KMS-11 (cell line): ENCODE results near the gene WDPCP.
"Not testable (repeated sequence)": the region's sequence is repeated elsewhere in the genome, so short reads cannot be mapped to it uniquely, and the experiment has no call there.

Experiments used
- H2AFZ ChIP-seq: fragments of 200-600 bp; sonication (generic); 2 replicates; pipeline ENCODE4 v1.6.1; 2016; ENCODE audit warnings: antibody characterized with exemption, mixed run types, low read depth
- H3K27ac ChIP-seq: fragments of 200-600 bp; sonication (generic); 2 replicates; pipeline ENCODE4 v1.6.1; 2016; ENCODE audit warnings: mild to moderate bottlenecking, mixed run types
- H3K27me3 ChIP-seq: fragments of 200-600 bp; sonication (generic); 2 replicates; pipeline ENCODE4 v1.6.1; 2017; ENCODE audit warnings: mild to moderate bottlenecking, low read depth, mixed run types, moderate library complexity; ENCODE audit not compliant: insufficient read depth
- H3K36me3 ChIP-seq: fragments of 200-600 bp; sonication (generic); 2 replicates; pipeline ENCODE4 v1.6.1; 2017; ENCODE audit warnings: mild to moderate bottlenecking, mixed run types; ENCODE audit not compliant: insufficient read depth
- H3K4me1 ChIP-seq: fragments of 200-600 bp; sonication (generic); 2 replicates; pipeline ENCODE4 v1.6.1; 2016; ENCODE audit warnings: mild to moderate bottlenecking, low read depth, mixed run types; ENCODE audit not compliant: poor library complexity, severe bottlenecking
- H3K4me2 ChIP-seq: fragments of 200-600 bp; sonication (generic); 2 replicates; pipeline ENCODE4 v1.7.0; 2016; ENCODE audit warnings: mild to moderate bottlenecking, mixed run types
- H3K4me3 ChIP-seq: fragments of 200-600 bp; sonication (generic); IDR thresholded peaks from 2 replicates; pipeline ENCODE4 v1.6.1; 2017; ENCODE audit warnings: low read depth, low read length, mixed read lengths; ENCODE audit not compliant: insufficient read depth
- H3K79me2 ChIP-seq: fragments of 200-600 bp; sonication (generic); 2 replicates; pipeline ENCODE4 v1.6.1; 2016; ENCODE audit warnings: low read depth, mixed run types; ENCODE audit not compliant: insufficient read depth
- H3K9ac ChIP-seq: fragments of 200-600 bp; sonication (generic); 2 replicates; pipeline ENCODE4 v1.6.1; 2016; ENCODE audit warnings: mild to moderate bottlenecking, mixed run types
- H4K20me1 ChIP-seq: fragments of 200-600 bp; sonication (generic); 2 replicates; pipeline ENCODE4 v1.6.1; 2016; ENCODE audit warnings: mild to moderate bottlenecking, mixed run types; ENCODE audit not compliant: insufficient read depth
- TF ChIP-seq, protein P1 (sequence below): fragments of 200-600 bp; sonication (generic); conservative IDR thresholded peaks from 2 replicates; pipeline ENCODE4 v1.6.1; 2017; ENCODE audit warnings: low read depth, mild to moderate bottlenecking, antibody characterized with exemption, low read length, moderate library complexity, mixed read lengths

WDPCP gene

DNA sequence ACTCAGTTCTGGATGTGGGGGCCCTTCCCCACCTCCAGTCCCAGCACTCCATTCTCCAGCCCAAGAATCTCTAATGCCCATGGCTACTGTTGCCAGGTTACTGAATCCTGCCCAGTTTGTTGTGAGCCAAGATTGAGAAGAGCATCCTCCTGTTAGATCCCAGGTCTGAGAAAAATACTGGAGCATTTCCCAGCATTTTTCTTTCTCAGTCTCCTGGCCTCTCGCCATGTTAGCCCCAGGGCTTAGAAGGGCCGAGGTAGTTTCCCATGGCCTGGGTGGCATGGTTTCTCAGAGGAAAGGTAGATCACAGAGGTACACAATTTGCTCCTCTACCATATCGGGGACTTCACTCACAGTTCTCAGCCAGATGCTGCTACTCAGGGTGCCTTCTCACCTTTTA, 401.9 kb downstream of the WDPCP start:
- Histone ChIP-seq H3K36me3 (no peaks in the 10 kb centered on the region), H3K27ac (no peak overlapping the region), H3K9ac (no peak overlapping the region), H2AFZ (no peak overlapping the region), H3K27me3 (no peaks in the 10 kb centered on the region), H3K4me2 (no peak overlapping the region), H3K4me1 (no peaks in the 10 kb centered on the region), H4K20me1 (no peaks in the 10 kb centered on the region), H3K4me3 (no peak overlapping the region), H3K79me2 (no peaks in the 10 kb centered on the region)
- TF ChIP-seq, protein P1, sequence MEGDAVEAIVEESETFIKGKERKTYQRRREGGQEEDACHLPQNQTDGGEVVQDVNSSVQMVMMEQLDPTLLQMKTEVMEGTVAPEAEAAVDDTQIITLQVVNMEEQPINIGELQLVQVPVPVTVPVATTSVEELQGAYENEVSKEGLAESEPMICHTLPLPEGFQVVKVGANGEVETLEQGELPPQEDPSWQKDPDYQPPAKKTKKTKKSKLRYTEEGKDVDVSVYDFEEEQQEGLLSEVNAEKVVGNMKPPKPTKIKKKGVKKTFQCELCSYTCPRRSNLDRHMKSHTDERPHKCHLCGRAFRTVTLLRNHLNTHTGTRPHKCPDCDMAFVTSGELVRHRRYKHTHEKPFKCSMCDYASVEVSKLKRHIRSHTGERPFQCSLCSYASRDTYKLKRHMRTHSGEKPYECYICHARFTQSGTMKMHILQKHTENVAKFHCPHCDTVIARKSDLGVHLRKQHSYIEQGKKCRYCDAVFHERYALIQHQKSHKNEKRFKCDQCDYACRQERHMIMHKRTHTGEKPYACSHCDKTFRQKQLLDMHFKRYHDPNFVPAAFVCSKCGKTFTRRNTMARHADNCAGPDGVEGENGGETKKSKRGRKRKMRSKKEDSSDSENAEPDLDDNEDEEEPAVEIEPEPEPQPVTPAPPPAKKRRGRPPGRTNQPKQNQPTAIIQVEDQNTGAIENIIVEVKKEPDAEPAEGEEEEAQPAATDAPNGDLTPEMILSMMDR = no peak

DNA sequence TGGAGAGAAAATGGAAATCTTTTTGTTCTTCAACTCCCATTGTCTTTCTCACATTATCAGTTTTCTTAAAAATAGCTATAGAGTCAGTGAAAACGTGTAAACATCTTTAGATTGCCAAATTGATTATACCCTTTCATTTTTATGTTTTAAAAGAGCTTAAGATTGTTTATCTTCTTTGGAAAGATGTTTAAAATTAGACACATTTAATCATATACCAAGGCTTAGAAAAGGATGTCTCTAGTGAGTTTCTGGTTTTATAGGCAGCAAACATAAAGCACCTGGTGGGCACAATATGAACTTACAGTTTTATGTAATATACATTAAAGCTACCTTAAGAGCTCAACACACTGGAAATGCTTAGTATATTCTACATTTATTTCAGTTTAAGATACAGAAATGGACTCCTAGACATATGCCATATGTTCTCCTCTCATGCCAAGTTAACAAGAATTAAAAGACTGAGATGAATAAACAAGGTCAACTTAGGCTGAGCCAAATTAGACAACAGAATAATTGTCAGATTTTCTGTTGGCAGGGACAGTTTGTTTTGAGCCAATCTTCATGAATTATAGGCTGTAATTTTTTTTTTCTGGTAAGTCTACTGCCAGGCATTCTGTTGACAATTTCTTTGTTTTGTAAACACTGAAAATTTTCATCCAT, 425.0 kb downstream of the WDPCP start:
- TF ChIP-seq, protein P1 = no peak
- no peak overlapping the region for H3K27ac ChIP-seq
- no peaks in the 10 kb centered on the region for H3K79me2 ChIP-seq

DNA sequence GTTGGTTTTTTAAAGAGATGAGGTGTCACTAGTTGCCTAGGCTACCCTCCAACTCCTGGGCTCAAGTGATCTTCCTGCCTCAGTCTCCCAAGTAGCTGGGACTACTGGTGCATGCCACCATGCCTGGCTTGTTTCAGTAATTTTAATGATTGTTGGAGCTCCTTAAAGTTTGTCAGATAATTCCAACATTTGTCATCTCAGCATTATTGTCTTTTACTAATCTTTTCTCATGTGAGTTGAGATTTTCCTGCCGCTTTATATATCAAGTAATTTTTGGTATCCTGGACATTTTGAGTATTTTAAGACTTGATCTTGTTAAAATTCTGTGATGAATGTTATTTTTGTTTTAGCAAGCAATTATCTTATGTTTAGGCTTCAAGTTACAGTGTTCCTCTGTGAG, 429.0 kb downstream of the WDPCP start:
- Histone ChIP-seq H4K20me1 (no peaks in the 10 kb centered on the region), H3K36me3 (no peaks in the 10 kb centered on the region), H3K27ac (no peak overlapping the region), H3K9ac (no peak overlapping the region), H2AFZ (no peak overlapping the region), H3K4me2 (no peak overlapping the region), H3K4me1 (no peaks in the 10 kb centered on the region), H3K27me3 (no peaks in the 10 kb centered on the region), H3K4me3 (no peak overlapping the region), H3K79me2 (no peaks in the 10 kb centered on the region)
- TF ChIP-seq, protein P1 = no peak

More for the DNA sequence above, 425.0 kb downstream of the WDPCP start:
- Histone ChIP-seq H3K9ac (no peak overlapping the region), H3K4me3 (no peak overlapping the region), H4K20me1 (no peaks in the 10 kb centered on the region), H3K27me3 (no peaks in the 10 kb centered on the region), H3K4me2 (no peak overlapping the region), H3K4me1 (no peaks in the 10 kb centered on the region), H2AFZ (no peak overlapping the region), H3K36me3 (no peaks in the 10 kb centered on the region)

DNA sequence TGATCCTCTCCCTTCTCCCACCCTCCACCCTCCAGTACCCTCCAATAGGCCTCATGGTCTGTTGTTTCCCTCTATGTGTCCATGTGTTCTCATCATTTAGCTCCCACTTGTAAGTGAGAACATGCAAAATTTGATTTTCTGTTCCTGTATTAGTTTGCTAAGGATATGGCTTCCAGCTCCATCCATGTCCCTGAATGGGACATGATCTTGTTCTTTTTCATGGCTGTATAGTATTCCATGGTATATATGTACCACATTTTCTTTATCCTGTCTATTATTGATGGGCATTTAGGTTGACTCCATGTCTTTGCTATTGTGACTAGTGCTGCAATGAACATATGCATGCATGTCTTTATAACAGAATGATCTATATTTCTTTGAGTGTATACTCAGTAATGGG, 451.6 kb downstream of the WDPCP start:
- not testable (repeated sequence) for H2AFZ ChIP-seq, H3K4me1 ChIP-seq, H3K27me3 ChIP-seq, H3K36me3 ChIP-seq, H3K9ac ChIP-seq, H3K79me2 ChIP-seq, H3K27ac ChIP-seq, H3K4me3 ChIP-seq, H3K4me2 ChIP-seq, H4K20me1 ChIP-seq

GRCh38 chr2:63132020-63132419, 456.3 kb downstream of the WDPCP start:
- no peaks in the 10 kb centered on the region for H3K36me3 ChIP-seq
- no peak overlapping the region for H3K27ac ChIP-seq
- no peak overlapping the region for H2AFZ ChIP-seq
- TF ChIP-seq, protein P1 = no peak
- H3K79me2 ChIP-seq = no peaks in the 10 kb centered on the region
- no peak overlapping the region for H3K9ac ChIP-seq
- H3K27me3 ChIP-seq = no peaks in the 10 kb centered on the region
- H3K4me3 ChIP-seq = no peak overlapping the region
- H3K4me2 ChIP-seq = no peak overlapping the region
- H4K20me1 ChIP-seq = no peaks in the 10 kb centered on the region
- H3K4me1 ChIP-seq = no peaks in the 10 kb centered on the region
